ENCODE results near the gene C6orf62. TPM values are rescaled to one million over a fixed set of nuclear protein-coding genes. Genes with fewer than 3 reads are reported as not detected.
A peak's percentile ranks its signal among the peaks of the same experiment; 100 is the strongest.
"Not testable (repeated sequence)": the region's sequence is repeated elsewhere in the genome, so short reads cannot be mapped to it uniquely, and the experiment has no call there.

The C6orf62 gene
- total RNA-seq, 2 experiments from 2014 or later, result 141 to 148 TPM

GRCh38 chr6:24666641-24667377 lies 52.1 kb downstream of the C6orf62 start, which contains the start of the genes ACOT13 and TDP2:
Gene ACOT13 (plus strand): TSS chr6:24667077. CDS start chr6:24667264, 187 bp downstream.
Gene TDP2 (minus strand): TSS chr6:24666899. CDS start chr6:24666862, 37 bp downstream.
- H3K27ac Mint-ChIP-seq, result peak within 1 kb of the TSS; percentile 98
- CTCF ChIA-PET, result interaction anchor here (0.6 to 1.9 kb wide), 7 partner anchors 21 to 351 kb away, joined by 3 to 14 read pairs (median 4); partner anchors contain the start of genes ALDH5A1 and KIAA0319
- peaks cover 48% of the 10 kb centered on the region for H3K36me3 Mint-ChIP-seq
- peaks cover 14% of the 10 kb centered on the region for H3K9me3 Mint-ChIP-seq (ENCODE audit: low read depth)
- H3K4me3 Mint-ChIP-seq, result peak within 1 kb of the TSS; percentile 97
- H3K27me3 Mint-ChIP-seq, result no peaks in the 10 kb centered on the region
- DNase-seq, result peak; percentile 97
- peaks cover 47% of the 10 kb centered on the region for H3K4me1 Mint-ChIP-seq
- ATAC-seq, result peak; percentile 94

- no peaks in the 10 kb centered on the region for H3K27me3 Mint-ChIP-seq
- H3K4me3 Mint-ChIP-seq, result peak overlapping the region; percentile 97
- H3K27ac Mint-ChIP-seq, result peak overlapping the region; percentile 98
- peaks cover 47% of the 10 kb centered on the region for H3K4me1 Mint-ChIP-seq
- CTCF ChIA-PET, result interaction anchor here (0.7 to 1.9 kb wide), 9 partner anchors 20 to 235 kb away, joined by 3 to 14 read pairs (median 4); partner anchors contain the start of genes ALDH5A1 and KIAA0319
- DNase-seq (peak; percentile 71), ATAC-seq (peak; percentile 58)
- H3K36me3 Mint-ChIP-seq, result peaks cover 47% of the 10 kb centered on the region
- H3K9me3 Mint-ChIP-seq (ENCODE audit: low read depth), result peaks cover 13% of the 10 kb centered on the region
These were observed 52.8 kb downstream of the C6orf62 start for GRCh38 chr6:24666097-24666640.

- Mint-ChIP-seq H3K4me3 (peak overlapping the region; percentile 39), H3K4me1 (peaks cover 45% of the 10 kb centered on the region), H3K27ac (peak overlapping the region; percentile 4), H3K9me3 (ENCODE audit: low read depth) (peaks cover 5% of the 10 kb centered on the region), H3K27me3 (no peaks in the 10 kb centered on the region), H3K36me3 (peaks cover 41% of the 10 kb centered on the region)
- no peak for DNase-seq
- ATAC-seq, result no peak
- CTCF ChIA-PET, result interaction anchor here (1.9 kb wide), 1 partner anchor 18 kb away, joined by 7 read pairs; the partner anchor contains the start of gene KIAA0319
These were observed 54.6 kb downstream of the C6orf62 start for GRCh38 chr6:24664046-24664987.

GRCh38 chr6:24663189-24663588 lies 55.8 kb downstream of the C6orf62 start:
- Mint-ChIP-seq H3K27me3 (no peaks in the 10 kb centered on the region), H3K27ac (no peak overlapping the region), H3K4me1 (peaks cover 36% of the 10 kb centered on the region), H3K36me3 (peaks cover 39% of the 10 kb centered on the region), H3K9me3 (ENCODE audit: low read depth) (no peaks in the 10 kb centered on the region), H3K4me3 (no peak overlapping the region)
- CTCF ChIA-PET, result interaction anchor here (1.0 kb wide), 1 partner anchor 79 kb away, joined by 3 read pairs; no protein-coding TSS in a partner anchor
- ATAC-seq, result no peak
- DNase-seq, result no peak

GRCh38 chr6:24662236-24662635 lies 56.7 kb downstream of the C6orf62 start:
- H3K4me3 Mint-ChIP-seq, result no peak overlapping the region
- no peaks in the 10 kb centered on the region for H3K27me3 Mint-ChIP-seq
- no peaks in the 10 kb centered on the region for H3K9me3 Mint-ChIP-seq (ENCODE audit: low read depth)
- peaks cover 45% of the 10 kb centered on the region for H3K36me3 Mint-ChIP-seq
- no peak overlapping the region for H3K27ac Mint-ChIP-seq
- DNase-seq (no peak), ATAC-seq (no peak)
- CTCF ChIA-PET, result interaction anchor here (1.0 kb wide), 1 partner anchor 78 kb away, joined by 3 read pairs; no protein-coding TSS in a partner anchor
- H3K4me1 Mint-ChIP-seq, result peaks cover 31% of the 10 kb centered on the region

- CTCF ChIA-PET; H3K27me3 Mint-ChIP-seq; H3K27ac Mint-ChIP-seq; H3K9me3 Mint-ChIP-seq (ENCODE audit: low read depth); ATAC-seq; DNase-seq; H3K4me3 Mint-ChIP-seq: not testable (repeated sequence)
- Mint-ChIP-seq H3K4me1 (peaks cover 29% of the 10 kb centered on the region), H3K36me3 (peaks cover 48% of the 10 kb centered on the region)
These were observed 57.2 kb downstream of the C6orf62 start for GRCh38 chr6:24661759-24662158.

- H3K27me3 Mint-ChIP-seq, result no peaks in the 10 kb centered on the region
- ATAC-seq, result no peak
- no peak for DNase-seq
- no peak overlapping the region for H3K27ac Mint-ChIP-seq
- H3K36me3 Mint-ChIP-seq, result peaks cover 55% of the 10 kb centered on the region
- no peak overlapping the region for H3K4me3 Mint-ChIP-seq
- H3K9me3 Mint-ChIP-seq (ENCODE audit: low read depth), result no peaks in the 10 kb centered on the region
- CTCF ChIA-PET, result no interaction called here
- peaks cover 33% of the 10 kb centered on the region for H3K4me1 Mint-ChIP-seq
These were observed 58.8 kb downstream of the C6orf62 start for GRCh38 chr6:24660105-24660504.

GRCh38 chr6:24659561-24659960 lies 59.4 kb downstream of the C6orf62 start:
- no peak for DNase-seq
- H3K36me3 Mint-ChIP-seq, result peaks cover 53% of the 10 kb centered on the region
- H3K4me1 Mint-ChIP-seq, result peaks cover 28% of the 10 kb centered on the region
- CTCF ChIA-PET, result no interaction called here
- no peak for ATAC-seq
- no peak overlapping the region for H3K27ac Mint-ChIP-seq
- no peaks in the 10 kb centered on the region for H3K27me3 Mint-ChIP-seq
- no peak overlapping the region for H3K4me3 Mint-ChIP-seq
- no peaks in the 10 kb centered on the region for H3K9me3 Mint-ChIP-seq (ENCODE audit: low read depth)

GRCh38 chr6:24658573-24659560 lies 60.1 kb downstream of the C6orf62 start:
- CTCF ChIA-PET, result no interaction called here
- H3K27me3 Mint-ChIP-seq, result no peaks in the 10 kb centered on the region
- ATAC-seq, result no peak
- H3K4me3 Mint-ChIP-seq, result no peak overlapping the region
- DNase-seq, result no peak
- peaks cover 52% of the 10 kb centered on the region for H3K36me3 Mint-ChIP-seq
- H3K4me1 Mint-ChIP-seq, result peaks cover 25% of the 10 kb centered on the region
- no peak overlapping the region for H3K27ac Mint-ChIP-seq
- H3K9me3 Mint-ChIP-seq (ENCODE audit: low read depth), result no peaks in the 10 kb centered on the region

- ATAC-seq, result peak; percentile 63
- Mint-ChIP-seq H3K9me3 (ENCODE audit: low read depth) (no peaks in the 10 kb centered on the region), H3K27ac (no peak overlapping the region), H3K36me3 (peaks cover 44% of the 10 kb centered on the region), H3K4me1 (peaks cover 18% of the 10 kb centered on the region), H3K27me3 (no peaks in the 10 kb centered on the region), H3K4me3 (no peak overlapping the region)
- CTCF ChIA-PET, result interaction anchor here (1.6 kb wide), 2 partner anchors 9 to 74 kb away, joined by 3 to 5 read pairs; partner anchors contain the start of gene KIAA0319
- DNase-seq, result no peak
These were observed 63.7 kb downstream of the C6orf62 start for GRCh38 chr6:24655215-24655614.

All from activated CD8-positive, alpha-beta memory T cell treated with anti-CD3 and anti-CD28 coated beads, Interleukin-2, amount 10 ng/mL, durations not matched to agents 7 days and 5 days (primary cell).